SK-N-SH treated with all-trans-retinoic acid at 6 μM for 48 hours (cell line): Measurements from ENCODE around the gene ELOA.

Source experiments
- ARNTL ChIP-seq: fragments of 450-650 bp; formaldehyde crosslinking; IDR thresholded peaks from 2 replicates; pipeline ENCODE4 v1.5.0; 2020; ENCODE audit warnings: low read depth, mild to moderate bottlenecking, moderate library complexity, borderline replicate concordance
- BACH2 ChIP-seq: fragments of 250-450 bp; sonication (Bioruptor Pico); IDR thresholded peaks from 2 replicates; pipeline ENCODE4 v1.9.0; 2021; ENCODE audit warnings: mild to moderate bottlenecking, borderline replicate concordance
- ESRRG ChIP-seq: fragments of 250-450 bp; sonication (Bioruptor Pico); IDR thresholded peaks from 2 replicates; pipeline ENCODE4 v1.6.1; 2021; ENCODE audit warnings: mild to moderate bottlenecking
- PPARA ChIP-seq: fragments of 250-450 bp; sonication (Bioruptor Pico); IDR thresholded peaks from 2 replicates; pipeline ENCODE4 v1.5.0; 2020; ENCODE audit warnings: mild to moderate bottlenecking, borderline replicate concordance
- RARB ChIP-seq: fragments of 250-450 bp; sonication (Bioruptor Pico); IDR thresholded peaks from 2 replicates; pipeline ENCODE4 v1.8.0; 2021; ENCODE audit warnings: mild to moderate bottlenecking, moderate library complexity
- ZFP30 ChIP-seq: fragments of 450-650 bp; formaldehyde crosslinking; IDR thresholded peaks from 2 replicates; pipeline ENCODE4 v1.5.0; 2022; ENCODE audit warnings: mild to moderate bottlenecking, moderate library complexity
- TF ChIP-seq, protein P1 (sequence below): fragments of 250-450 bp; sonication (Bioruptor Pico); IDR thresholded peaks from 2 replicates; pipeline ENCODE4 v1.5.1; 2021; ENCODE audit warnings: mild to moderate bottlenecking, moderate library complexity
- TF ChIP-seq, protein P2 (sequence below): fragments of 250-450 bp; sonication (Bioruptor Pico); IDR thresholded peaks from 2 replicates; pipeline ENCODE4 v1.8.0; 2020; ENCODE audit warnings: mild to moderate bottlenecking, moderate library complexity, borderline replicate concordance
- TF ChIP-seq, protein P3 (sequence below): fragments of 250-450 bp; sonication (Bioruptor Pico); IDR thresholded peaks from 2 replicates; pipeline ENCODE4 v1.8.0; 2021; ENCODE audit warnings: low read depth, mild to moderate bottlenecking, moderate library complexity, borderline replicate concordance

DNA sequence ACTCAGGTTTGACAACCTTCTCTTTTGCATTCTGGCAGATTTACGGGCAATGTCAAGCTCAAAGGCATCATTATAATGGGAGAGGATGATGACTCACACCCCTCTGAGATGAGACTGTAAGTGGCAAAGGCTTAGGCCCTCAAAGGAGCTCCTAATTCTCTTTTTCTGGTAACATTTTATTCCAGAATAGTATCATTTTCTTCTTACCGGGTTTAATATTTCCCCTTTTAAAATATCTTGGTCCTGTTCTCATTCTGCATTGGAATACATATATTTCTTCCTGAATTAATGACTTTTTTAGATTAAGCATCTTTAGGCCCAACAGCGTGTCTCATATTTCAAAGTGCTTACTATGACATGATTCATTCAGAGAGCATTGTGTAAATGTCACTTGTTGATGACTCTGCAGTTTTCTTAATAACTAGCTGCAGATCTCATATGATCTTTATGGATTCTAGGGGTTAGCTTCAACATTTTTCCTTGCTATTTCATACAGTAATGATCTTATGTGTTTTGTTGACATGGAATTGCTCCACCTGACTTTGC lies 36.6 kb downstream of the ELOA start:
- TF ChIP-seq ESRRG (CRISPR knock-in tag) (no peak), ZFP30 (CRISPR knock-in tag) (no peak), BACH2 (CRISPR knock-in tag) (no peak), PPARA (no peak), ARNTL (CRISPR knock-in tag) (no peak), RARB (no peak)
- TF ChIP-seq, protein P1, sequence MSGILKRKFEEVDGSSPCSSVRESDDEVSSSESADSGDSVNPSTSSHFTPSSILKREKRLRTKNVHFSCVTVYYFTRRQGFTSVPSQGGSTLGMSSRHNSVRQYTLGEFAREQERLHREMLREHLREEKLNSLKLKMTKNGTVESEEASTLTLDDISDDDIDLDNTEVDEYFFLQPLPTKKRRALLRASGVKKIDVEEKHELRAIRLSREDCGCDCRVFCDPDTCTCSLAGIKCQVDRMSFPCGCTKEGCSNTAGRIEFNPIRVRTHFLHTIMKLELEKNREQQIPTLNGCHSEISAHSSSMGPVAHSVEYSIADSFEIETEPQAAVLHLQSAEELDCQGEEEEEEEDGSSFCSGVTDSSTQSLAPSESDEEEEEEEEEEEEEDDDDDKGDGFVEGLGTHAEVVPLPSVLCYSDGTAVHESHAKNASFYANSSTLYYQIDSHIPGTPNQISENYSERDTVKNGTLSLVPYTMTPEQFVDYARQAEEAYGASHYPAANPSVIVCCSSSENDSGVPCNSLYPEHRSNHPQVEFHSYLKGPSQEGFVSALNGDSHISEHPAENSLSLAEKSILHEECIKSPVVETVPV (CRISPR knock-in tag), result no peak
- TF ChIP-seq, protein P2, sequence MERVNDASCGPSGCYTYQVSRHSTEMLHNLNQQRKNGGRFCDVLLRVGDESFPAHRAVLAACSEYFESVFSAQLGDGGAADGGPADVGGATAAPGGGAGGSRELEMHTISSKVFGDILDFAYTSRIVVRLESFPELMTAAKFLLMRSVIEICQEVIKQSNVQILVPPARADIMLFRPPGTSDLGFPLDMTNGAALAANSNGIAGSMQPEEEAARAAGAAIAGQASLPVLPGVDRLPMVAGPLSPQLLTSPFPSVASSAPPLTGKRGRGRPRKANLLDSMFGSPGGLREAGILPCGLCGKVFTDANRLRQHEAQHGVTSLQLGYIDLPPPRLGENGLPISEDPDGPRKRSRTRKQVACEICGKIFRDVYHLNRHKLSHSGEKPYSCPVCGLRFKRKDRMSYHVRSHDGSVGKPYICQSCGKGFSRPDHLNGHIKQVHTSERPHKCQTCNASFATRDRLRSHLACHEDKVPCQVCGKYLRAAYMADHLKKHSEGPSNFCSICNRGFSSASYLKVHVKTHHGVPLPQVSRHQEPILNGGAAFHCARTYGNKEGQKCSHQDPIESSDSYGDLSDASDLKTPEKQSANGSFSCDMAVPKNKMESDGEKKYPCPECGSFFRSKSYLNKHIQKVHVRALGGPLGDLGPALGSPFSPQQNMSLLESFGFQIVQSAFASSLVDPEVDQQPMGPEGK, result no peak
- TF ChIP-seq, protein P3, sequence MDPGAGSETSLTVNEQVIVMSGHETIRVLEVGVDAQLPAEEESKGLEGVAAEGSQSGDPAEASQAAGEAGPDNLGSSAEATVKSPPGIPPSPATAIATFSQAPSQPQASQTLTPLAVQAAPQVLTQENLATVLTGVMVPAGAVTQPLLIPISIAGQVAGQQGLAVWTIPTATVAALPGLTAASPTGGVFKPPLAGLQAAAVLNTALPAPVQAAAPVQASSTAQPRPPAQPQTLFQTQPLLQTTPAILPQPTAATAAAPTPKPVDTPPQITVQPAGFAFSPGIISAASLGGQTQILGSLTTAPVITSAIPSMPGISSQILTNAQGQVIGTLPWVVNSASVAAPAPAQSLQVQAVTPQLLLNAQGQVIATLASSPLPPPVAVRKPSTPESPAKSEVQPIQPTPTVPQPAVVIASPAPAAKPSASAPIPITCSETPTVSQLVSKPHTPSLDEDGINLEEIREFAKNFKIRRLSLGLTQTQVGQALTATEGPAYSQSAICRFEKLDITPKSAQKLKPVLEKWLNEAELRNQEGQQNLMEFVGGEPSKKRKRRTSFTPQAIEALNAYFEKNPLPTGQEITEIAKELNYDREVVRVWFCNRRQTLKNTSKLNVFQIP (CRISPR knock-in tag), result no peak
